ENCODE measurements around the gene DRAXIN.

DRAXIN gene, protein sequence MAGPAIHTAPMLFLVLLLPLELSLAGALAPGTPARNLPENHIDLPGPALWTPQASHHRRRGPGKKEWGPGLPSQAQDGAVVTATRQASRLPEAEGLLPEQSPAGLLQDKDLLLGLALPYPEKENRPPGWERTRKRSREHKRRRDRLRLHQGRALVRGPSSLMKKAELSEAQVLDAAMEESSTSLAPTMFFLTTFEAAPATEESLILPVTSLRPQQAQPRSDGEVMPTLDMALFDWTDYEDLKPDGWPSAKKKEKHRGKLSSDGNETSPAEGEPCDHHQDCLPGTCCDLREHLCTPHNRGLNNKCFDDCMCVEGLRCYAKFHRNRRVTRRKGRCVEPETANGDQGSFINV

GRCh38 chr1:11691302-11691914 lies at the start of gene DRAXIN:
Gene DRAXIN (plus strand): TSS chr1:11691710. CDS start chr1:11706259, 14,549 bp downstream.
- no peak for DNase-seq (ENCODE audit: low read depth)

- DNase-seq (ENCODE audit: low read depth): no peak
Measured at GRCh38 chr1:11641776-11642305, 49.7 kb upstream of the DRAXIN start.

DNA sequence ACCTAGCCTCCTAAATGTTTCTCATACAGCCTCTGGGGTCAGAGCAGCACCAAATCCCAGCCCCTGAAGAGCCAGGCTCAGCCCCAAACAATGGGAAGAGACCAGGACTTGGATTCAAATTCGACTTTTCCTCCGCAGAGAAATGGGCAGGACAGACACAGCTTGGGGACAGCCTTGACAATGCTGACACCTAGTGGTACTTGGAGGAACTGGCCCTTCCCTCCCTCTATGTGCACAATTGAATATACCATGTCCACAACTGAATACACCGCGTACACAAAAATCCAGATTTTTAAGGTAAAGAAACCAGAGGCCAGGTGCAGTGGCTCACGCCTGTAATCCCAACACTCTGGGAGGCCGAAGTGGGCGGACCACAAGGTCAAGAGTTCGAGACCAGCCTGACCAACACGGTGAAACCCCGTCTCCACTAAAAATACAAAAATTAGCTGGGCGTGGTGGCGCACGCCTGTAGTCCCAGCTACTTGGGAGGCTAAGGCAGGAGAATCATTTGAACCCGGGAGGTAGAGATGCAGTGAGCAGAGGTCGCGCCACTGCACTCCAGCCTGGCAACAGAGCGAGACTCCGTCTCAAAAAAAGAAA lies 49.0 kb upstream of the DRAXIN start:
- DNase-seq (ENCODE audit: low read depth): peak; percentile 54

DNA sequence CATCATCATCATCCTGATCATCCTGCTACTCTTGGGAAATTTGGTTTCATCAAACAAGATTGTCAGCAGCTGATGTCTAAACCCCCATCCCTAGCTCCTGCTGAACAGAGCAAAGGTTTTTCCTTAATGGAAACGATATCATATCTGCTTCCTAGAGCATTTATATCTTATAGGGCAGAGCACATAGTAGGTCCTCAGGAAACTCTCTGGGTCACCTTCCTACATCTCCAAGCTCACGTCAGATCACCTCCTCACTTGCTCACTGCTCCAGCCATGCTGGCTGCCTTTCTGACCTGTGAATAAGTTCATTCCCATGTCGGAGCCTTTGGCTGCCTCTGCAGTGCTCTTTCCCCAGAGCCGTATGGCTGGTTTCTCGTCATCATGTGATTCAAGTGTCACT lies 47.7 kb upstream of the DRAXIN start:
- no peak for DNase-seq (ENCODE audit: low read depth)

- DNase-seq (ENCODE audit: low read depth): no peak
Measured at GRCh38 chr1:11645270-11645669, 46.2 kb upstream of the DRAXIN start.

DNA sequence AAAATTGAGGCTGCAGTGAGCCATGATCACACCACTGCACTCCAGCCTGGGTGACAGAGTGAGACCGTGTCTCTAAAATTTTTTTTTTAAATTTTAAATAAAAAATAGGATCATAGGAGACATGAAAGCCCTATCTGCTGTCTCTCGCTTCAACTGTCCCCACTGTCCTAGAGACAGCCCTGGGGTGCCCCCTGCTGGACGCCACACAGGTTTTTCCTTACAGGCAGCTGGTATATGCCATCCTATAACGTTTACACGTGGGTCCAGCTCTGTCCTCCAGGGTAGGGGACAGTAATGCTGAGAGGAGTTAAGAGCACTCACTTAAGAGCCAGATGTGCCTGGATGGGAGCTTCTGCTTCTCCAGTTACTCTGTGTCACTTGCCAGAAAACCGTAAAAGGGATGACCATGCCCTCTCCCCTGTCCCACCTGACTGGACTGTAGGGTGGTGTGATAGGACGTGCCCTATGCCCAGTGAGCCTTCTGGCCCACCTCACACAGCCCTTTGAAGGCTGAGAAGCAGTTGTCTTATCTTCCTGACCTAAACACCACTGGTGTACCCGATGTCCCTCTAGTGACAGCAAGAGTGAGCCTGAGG lies 45.7 kb upstream of the DRAXIN start:
- DNase-seq (ENCODE audit: low read depth): peak; percentile 68

DNA sequence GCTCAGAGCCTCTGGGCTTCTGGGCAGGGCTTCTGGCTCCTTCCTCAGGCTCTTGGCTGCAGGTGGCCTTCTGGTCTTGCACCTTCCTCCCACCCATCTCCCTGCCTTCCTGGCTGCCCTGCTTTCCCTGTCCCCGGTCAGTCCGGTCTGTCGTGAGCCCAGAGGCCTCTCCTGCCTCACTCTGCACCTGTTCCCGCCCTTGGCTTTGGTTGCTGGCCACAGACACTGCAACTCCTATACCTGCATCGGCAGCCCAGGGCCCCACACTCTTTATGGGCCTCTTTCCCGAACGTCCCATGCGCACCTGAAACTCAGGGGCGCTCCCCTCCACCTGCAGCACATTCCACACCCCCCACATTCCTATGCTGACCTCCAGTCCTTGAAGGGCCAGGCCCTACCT lies 45.2 kb upstream of the DRAXIN start:
- DNase-seq (ENCODE audit: low read depth): no peak

- no peak for DNase-seq (ENCODE audit: low read depth)
Measured at GRCh38 chr1:11647333-11647732, 44.2 kb upstream of the DRAXIN start.

GRCh38 chr1:11648039-11648438 lies 43.5 kb upstream of the DRAXIN start:
- no peak for DNase-seq (ENCODE audit: low read depth)

GRCh38 chr1:11648732-11649158 lies 42.8 kb upstream of the DRAXIN start:
- no peak for DNase-seq (ENCODE audit: low read depth)

GRCh38 chr1:11649237-11649623 lies 42.3 kb upstream of the DRAXIN start:
- DNase-seq (ENCODE audit: low read depth): no peak

DNA sequence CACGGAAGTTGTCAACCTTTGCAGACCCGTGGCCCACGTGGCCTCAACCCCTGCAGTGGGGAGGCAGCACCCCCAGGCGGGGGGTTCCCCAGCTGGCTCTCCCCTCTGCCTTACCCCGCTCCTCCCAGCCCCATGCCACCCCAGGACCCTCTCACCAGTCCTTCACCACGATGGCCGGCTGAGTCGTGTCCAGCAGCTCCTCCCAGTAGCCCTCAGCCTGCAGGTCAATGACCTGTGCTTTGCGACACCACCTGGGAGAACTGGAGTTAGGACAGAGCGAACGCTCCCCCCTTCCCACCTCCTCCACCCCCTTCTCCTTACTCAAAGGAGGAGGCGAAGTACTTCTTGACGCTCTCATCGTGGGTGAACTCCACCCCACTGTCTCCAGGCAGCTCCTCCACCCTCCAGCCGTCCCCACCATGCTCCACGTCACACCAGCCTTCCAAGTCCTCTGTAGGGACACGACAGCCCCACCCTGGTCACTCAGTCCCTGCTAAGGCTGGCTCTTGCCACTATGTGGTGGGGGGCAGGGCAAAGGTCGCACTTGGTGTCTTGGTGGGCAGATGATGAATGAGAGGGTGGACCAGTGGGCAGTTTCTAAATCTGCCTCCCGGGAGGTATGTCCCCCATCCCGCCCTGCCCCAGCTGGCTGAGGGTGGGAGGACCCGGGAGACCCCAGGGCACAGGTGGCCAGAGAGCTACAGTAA lies 41.7 kb upstream of the DRAXIN start:
- no peak for DNase-seq (ENCODE audit: low read depth)

- peak; percentile 64 for DNase-seq (ENCODE audit: low read depth)
Measured at GRCh38 chr1:11650331-11650991, 41.0 kb upstream of the DRAXIN start.

DNA sequence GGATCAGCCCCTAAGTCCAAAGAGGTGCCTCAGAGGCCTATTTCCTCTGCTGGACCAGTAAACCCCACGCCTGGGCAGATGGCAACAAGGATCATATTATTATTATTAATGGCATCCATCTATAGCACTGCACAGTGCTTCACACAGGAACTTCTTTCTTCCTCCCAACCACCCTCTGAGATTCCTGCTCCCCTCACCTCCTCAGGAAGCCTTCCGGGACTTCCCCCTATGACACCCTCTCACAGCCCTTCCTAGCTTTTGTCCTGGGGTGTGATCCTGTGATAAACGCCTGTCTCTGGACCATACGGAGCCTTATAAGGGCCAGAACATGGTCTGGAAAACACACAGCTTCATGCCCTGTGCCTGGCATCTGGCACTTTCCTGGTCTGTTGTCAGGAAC lies 40.5 kb upstream of the DRAXIN start:
- DNase-seq (ENCODE audit: low read depth): no peak

DNA sequence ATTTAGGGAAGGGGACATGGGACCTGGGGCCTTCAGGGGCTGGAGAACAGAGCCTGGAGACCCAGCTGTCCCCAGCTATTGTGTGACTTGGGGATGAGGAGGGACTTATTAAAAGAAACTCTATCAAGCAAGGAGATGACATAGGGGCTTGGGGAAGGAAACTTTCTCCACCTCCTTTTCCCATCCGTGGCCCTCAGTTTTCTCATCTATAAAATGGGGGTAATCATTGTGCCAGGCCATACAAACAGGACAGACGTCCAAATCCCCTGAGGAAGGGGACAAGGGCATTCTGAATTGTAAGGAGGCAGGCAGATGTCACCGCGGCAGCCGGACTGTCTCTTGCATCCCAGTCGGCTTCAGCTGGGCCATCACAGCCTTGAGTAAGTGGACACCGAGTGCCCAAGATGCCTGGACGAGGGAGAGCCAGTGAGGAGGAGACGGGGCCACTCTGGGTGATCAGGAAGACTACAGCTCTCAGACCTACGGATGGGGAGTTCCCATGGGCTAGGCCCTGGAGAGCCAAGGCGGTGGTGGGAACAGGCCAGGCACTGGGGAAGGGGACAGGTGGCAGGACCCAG lies 39.2 kb upstream of the DRAXIN start:
- DNase-seq (ENCODE audit: low read depth): no peak

- DNase-seq (ENCODE audit: low read depth): no peak
Measured at GRCh38 chr1:11653101-11653860, 38.2 kb upstream of the DRAXIN start.

GRCh38 chr1:11653861-11654136 lies 37.7 kb upstream of the DRAXIN start:
- no peak for DNase-seq (ENCODE audit: low read depth)

GRCh38 chr1:11654137-11654938 lies 37.2 kb upstream of the DRAXIN start, which contains the start of the genes FBXO2 and FBXO44:
Gene FBXO2 (minus strand): TSS chr1:11654429. CDS start chr1:11654340, 89 bp downstream.
Gene FBXO44 (plus strand): TSS chr1:11654877. CDS start chr1:11655836, 959 bp downstream.
- no peak for DNase-seq (ENCODE audit: low read depth)
